KMS-11 (cell line): Measurements from ENCODE around the gene RPL32.

Experiments
- H2AFZ ChIP-seq: fragments of 200-600 bp; sonication (generic); 2 replicates; pipeline ENCODE4 v1.6.1; 2016; ENCODE audit warnings: antibody characterized with exemption, mixed run types, low read depth
- H3K27ac ChIP-seq: fragments of 200-600 bp; sonication (generic); 2 replicates; pipeline ENCODE4 v1.6.1; 2016; ENCODE audit warnings: mild to moderate bottlenecking, mixed run types
- H3K27me3 ChIP-seq: fragments of 200-600 bp; sonication (generic); 2 replicates; pipeline ENCODE4 v1.6.1; 2017; ENCODE audit warnings: mild to moderate bottlenecking, low read depth, mixed run types, moderate library complexity; ENCODE audit not compliant: insufficient read depth
- H3K36me3 ChIP-seq: fragments of 200-600 bp; sonication (generic); 2 replicates; pipeline ENCODE4 v1.6.1; 2017; ENCODE audit warnings: mild to moderate bottlenecking, mixed run types; ENCODE audit not compliant: insufficient read depth
- H3K4me1 ChIP-seq: fragments of 200-600 bp; sonication (generic); 2 replicates; pipeline ENCODE4 v1.6.1; 2016; ENCODE audit warnings: mild to moderate bottlenecking, low read depth, mixed run types; ENCODE audit not compliant: poor library complexity, severe bottlenecking
- H3K4me2 ChIP-seq: fragments of 200-600 bp; sonication (generic); 2 replicates; pipeline ENCODE4 v1.7.0; 2016; ENCODE audit warnings: mild to moderate bottlenecking, mixed run types
- H3K4me3 ChIP-seq: fragments of 200-600 bp; sonication (generic); IDR thresholded peaks from 2 replicates; pipeline ENCODE4 v1.6.1; 2017; ENCODE audit warnings: low read depth, low read length, mixed read lengths; ENCODE audit not compliant: insufficient read depth
- H3K79me2 ChIP-seq: fragments of 200-600 bp; sonication (generic); 2 replicates; pipeline ENCODE4 v1.6.1; 2016; ENCODE audit warnings: low read depth, mixed run types; ENCODE audit not compliant: insufficient read depth
- H3K9ac ChIP-seq: fragments of 200-600 bp; sonication (generic); 2 replicates; pipeline ENCODE4 v1.6.1; 2016; ENCODE audit warnings: mild to moderate bottlenecking, mixed run types
- H4K20me1 ChIP-seq: fragments of 200-600 bp; sonication (generic); 2 replicates; pipeline ENCODE4 v1.6.1; 2016; ENCODE audit warnings: mild to moderate bottlenecking, mixed run types; ENCODE audit not compliant: insufficient read depth
- CTCF ChIP-seq: fragments of 200-600 bp; sonication (generic); conservative IDR thresholded peaks from 2 replicates; pipeline ENCODE4 v1.6.1; 2017; ENCODE audit warnings: low read depth, mild to moderate bottlenecking, antibody characterized with exemption, low read length, moderate library complexity, mixed read lengths

RPL32 gene

GRCh38 chr3:12852201-12852600, 10.8 kb upstream of the RPL32 start:
- H3K79me2 ChIP-seq: no peaks in the 10 kb centered on the region
- H3K36me3 ChIP-seq: no peaks in the 10 kb centered on the region
- no peak overlapping the region for H3K4me3 ChIP-seq
- H4K20me1 ChIP-seq: no peaks in the 10 kb centered on the region
- H3K9ac ChIP-seq: no peak overlapping the region
- H3K27me3 ChIP-seq: no peaks in the 10 kb centered on the region
- no peak overlapping the region for H2AFZ ChIP-seq
- H3K27ac ChIP-seq: no peak overlapping the region
- no peak for TF ChIP-seq CTCF
- H3K4me2 ChIP-seq: no peak overlapping the region
- no peaks in the 10 kb centered on the region for H3K4me1 ChIP-seq

GRCh38 chr3:12845811-12846210, 4.4 kb upstream of the RPL32 start:
- H3K9ac ChIP-seq: no peak overlapping the region
- no peak overlapping the region for H3K4me3 ChIP-seq
- no peaks in the 10 kb centered on the region for H4K20me1 ChIP-seq
- no peak overlapping the region for H3K27ac ChIP-seq
- no peak overlapping the region for H3K4me2 ChIP-seq
- H3K36me3 ChIP-seq: no peaks in the 10 kb centered on the region
- no peak for TF ChIP-seq CTCF
- H3K4me1 ChIP-seq: peaks cover 4% of the 10 kb centered on the region
- peaks cover 6% of the 10 kb centered on the region for H3K79me2 ChIP-seq
- H2AFZ ChIP-seq: no peak overlapping the region
- H3K27me3 ChIP-seq: no peaks in the 10 kb centered on the region

- Histone ChIP-seq H3K9ac (no peak overlapping the region), H2AFZ (peak overlapping the region; percentile 70; the same call in 1 of the 2 replicates), H3K4me1 (peaks cover 27% of the 10 kb centered on the region), H3K36me3 (peaks cover 4% of the 10 kb centered on the region; the same call in 1 of the 2 replicates), H3K79me2 (peaks cover 40% of the 10 kb centered on the region), H3K4me3 (no peak overlapping the region), H4K20me1 (peaks cover 4% of the 10 kb centered on the region; the same call in 1 of the 2 replicates), H3K4me2 (no peak overlapping the region; the same call in 1 of the 2 replicates), H3K27ac (no peak overlapping the region; the same call in 1 of the 2 replicates), H3K27me3 (no peaks in the 10 kb centered on the region)
- TF ChIP-seq CTCF: no peak
These were observed 1.1 kb upstream of the RPL32 start for GRCh38 chr3:12842469-12842868.

GRCh38 chr3:12841970-12842328, 584 bp upstream of the RPL32 start:
- TF ChIP-seq CTCF: peak; percentile 52; the same call in 1 of the 2 replicates
- peaks cover 30% of the 10 kb centered on the region for H3K4me1 ChIP-seq
- peak overlapping the region; percentile 78 for H3K4me2 ChIP-seq
- no peak overlapping the region for H3K4me3 ChIP-seq
- H3K79me2 ChIP-seq: peaks cover 45% of the 10 kb centered on the region
- H3K9ac ChIP-seq: peak overlapping the region; percentile 99; the same call in 1 of the 2 replicates
- peak overlapping the region; percentile 70 for H2AFZ ChIP-seq
- no peaks in the 10 kb centered on the region for H3K27me3 ChIP-seq
- H3K27ac ChIP-seq: peak overlapping the region; percentile 85
- peaks cover 10% of the 10 kb centered on the region; the same call in 1 of the 2 replicates for H4K20me1 ChIP-seq
- H3K36me3 ChIP-seq: peaks cover 4% of the 10 kb centered on the region; the same call in 1 of the 2 replicates
